ENCODE results near the gene CMTM5. TPM values are rescaled to one million over a fixed set of nuclear protein-coding genes. Genes with fewer than 3 reads are reported as not detected.
"Not testable (repeated sequence)": the region's sequence is repeated elsewhere in the genome, so short reads cannot be mapped to it uniquely, and the experiment has no call there.

The CMTM5 gene
- total RNA-seq, 1 experiment from 2014 or later, result 0.10 TPM

DNA sequence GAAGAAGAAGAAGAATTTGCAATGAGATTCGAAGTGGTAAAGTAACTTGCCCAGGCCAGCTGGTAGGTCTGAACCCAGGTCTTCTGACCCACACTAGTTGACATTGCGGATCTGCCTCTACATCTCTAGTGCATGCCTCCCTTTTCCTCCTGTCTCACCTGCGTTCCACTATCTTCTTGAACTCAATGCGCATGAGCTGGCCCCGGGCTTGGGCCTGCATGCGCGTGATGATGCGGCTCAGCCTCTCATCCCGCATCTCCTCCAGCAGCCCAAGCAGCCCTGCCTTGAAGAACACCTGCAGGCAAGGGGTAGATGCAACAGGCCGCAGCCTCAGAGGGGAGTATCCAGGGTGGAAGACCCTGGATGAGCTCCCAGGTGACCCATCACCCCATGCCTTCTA, 19.3 kb downstream of the CMTM5 start:
- no peak for DNase-seq (ENCODE audit: low read depth)

DNA sequence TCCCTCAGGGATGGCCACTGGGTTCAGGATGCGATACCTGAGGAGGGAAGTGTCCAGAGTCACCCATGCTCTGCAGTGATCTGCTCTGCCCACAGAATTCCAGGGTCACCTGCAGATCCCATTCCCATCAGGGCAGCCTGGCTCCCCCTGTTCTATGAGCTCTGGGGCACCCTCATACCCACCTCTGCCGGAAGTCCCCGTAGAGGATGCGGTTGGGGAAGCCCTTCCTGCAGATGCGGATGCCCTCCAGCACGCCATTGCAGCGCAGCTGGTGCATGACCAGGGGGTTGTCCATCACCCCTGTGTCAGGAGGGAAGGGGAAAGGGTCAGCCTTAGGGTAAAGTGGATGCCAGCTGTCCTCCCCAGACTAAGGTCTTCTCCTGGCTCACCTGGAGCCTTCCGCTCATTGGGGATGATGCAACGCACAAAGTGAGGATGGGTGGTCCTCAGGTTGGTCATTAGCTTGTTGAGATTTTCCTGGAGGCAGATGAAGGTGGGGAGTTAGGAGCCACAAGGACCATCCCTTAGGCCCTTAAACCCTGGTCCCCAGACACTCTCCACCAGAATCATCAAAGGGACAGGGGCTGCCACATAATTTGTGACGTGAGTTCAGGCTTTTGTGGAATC, 20.0 kb downstream of the CMTM5 start:
- no peak for DNase-seq (ENCODE audit: low read depth)

DNA sequence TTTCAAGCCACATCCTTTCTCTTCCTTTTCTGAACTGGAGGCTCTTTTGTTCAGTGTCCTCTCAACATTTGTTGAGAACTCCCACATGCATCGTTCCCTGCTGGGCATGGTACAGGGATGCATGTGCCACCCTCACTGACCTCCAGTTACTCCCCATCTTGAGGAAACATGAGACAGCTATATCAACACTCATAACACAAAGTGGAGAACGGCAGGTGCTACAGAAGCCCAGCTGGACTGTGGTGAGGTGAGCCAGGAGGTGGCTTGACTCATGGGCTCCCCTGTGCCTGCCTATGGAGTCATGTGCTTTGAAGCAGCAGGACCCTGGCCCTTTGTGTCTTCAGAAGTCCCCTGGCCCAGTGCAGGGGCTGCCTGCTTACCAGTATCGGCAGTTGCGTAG, 21.5 kb downstream of the CMTM5 start:
- no peak for DNase-seq (ENCODE audit: low read depth)

DNA sequence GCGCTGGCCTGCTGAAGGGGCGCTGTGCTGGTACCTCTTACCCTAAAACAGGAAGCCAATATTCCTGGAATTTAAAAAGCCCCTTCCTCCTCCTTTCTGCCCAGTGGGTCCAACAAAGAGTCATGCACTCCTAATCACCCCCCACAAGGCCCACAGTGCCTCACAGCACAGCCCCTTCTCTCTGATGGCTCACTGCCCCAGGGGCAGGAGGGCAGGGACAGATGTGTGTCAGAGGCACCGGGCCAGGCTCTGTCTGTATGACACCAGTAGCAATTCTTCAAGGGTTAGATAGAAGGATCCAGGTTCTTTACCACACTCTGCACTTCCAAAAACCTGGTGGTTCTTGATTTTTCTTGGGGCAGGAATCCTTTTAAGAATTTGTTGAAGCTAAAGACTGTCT, 22.3 kb downstream of the CMTM5 start:
- DNase-seq (ENCODE audit: low read depth), result no peak

DNA sequence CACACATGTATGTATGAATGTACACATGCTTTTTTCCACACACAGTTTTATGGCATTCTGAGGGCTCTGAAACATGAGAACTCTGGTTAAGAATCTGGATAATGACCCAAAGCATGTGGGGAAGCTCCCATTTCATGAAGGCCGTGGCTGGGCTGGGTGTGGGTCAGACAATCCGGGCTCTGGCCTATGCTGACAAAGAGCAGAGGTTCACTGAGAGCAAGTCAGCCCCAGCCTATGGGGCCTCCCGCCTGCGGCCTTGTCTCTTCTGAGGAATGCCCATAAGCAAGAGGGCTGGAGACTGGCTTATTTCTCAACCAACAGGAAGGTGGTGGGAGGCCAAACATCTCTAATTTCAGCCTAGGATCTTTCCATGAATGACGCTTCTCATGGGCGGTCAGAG, 22.7 kb downstream of the CMTM5 start:
- no peak for DNase-seq (ENCODE audit: low read depth)

DNA sequence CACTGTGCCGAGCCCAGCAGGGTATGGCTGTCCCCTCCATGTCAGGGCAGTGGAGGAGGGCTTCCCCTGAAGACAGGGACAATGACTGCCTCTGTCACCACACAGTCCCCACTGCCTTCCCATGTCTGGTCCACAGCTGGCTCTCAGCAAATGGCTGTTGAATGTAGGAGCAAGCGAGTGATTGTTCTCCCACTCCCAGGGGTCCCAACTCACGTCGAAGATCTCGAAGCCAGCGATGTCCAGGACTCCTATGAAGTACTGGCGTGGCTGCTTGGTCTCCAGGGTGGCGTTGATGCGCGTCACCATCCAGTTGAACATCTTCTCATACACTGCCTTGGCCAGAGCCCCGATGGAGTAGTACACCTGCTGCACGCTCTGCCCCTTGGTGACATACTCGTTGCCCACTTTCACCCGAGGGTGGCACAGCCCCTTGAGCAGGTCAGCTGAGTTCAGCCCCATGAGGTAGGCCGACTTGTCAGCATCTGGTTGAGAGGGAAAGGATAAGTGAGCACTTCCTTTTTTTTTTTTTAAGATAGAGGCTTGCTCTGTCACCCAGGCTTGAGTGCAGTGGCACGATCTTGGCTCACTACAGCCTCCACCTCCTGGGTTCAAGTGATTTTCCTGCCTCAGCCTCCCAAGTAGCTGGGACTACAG, 23.8 kb downstream of the CMTM5 start:
- not testable (repeated sequence) for DNase-seq (ENCODE audit: low read depth)

DNA sequence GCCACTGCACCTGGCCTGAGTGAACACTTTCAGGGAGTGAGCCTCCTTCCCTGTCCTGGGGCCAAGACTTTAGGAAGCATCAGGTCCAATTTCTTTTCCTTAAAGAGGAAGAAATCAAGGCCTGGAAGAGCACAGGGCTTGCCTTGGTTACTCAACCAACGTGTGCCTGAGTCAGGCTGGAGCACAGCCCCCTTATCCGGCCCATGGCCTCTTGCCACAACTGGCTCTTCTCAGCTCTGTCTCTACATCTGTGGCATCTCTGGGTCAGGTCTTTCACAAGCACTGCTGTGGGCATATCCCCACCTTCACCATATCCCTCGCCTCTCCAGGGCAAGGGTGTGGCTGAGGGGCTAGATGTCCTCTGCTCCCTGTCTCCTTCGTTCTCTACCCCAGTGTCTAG, 24.4 kb downstream of the CMTM5 start:
- no peak for DNase-seq (ENCODE audit: low read depth)

DNA sequence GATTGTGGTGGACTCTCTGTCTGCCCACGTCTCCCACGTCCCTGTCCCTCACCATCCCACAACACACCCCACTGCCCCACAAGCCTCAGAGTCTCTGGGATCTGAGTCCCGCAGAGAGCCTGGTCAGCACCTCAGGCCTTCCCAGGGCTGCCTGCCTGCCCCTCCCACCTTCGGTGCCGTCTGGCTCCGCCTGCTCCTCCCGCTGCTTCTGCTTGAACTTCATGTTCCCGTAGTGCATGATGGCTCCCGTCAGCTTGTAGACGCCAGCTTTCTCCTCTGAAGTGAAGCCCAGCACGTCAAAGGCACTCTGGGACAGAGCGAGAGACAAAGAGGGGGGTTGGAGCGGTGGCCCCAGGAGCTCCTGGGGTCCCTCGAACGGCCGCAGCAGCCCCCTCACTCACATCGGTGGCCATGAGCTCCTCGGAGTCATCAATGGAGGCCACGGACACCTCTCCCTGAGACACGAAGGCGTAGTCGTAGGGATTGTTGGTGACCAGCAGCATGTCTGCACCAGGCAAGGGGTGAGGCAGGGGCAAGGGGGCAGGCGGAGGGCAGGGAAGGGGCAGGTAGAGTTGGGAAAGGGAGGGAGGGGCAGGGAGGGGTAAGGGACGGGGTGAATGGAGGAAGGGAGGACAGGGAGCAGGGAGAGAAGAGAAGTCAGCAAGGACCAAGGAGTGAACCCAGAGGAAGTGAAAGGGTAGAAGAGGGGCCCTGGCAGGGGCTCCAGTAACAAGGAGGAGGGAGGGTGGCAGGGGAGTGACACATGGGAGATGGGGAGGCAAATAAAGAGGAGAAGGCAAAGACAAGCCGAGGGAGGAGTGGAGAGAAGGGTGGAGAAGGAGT, 25.7 kb downstream of the CMTM5 start:
- no peak for DNase-seq (ENCODE audit: low read depth)

DNA sequence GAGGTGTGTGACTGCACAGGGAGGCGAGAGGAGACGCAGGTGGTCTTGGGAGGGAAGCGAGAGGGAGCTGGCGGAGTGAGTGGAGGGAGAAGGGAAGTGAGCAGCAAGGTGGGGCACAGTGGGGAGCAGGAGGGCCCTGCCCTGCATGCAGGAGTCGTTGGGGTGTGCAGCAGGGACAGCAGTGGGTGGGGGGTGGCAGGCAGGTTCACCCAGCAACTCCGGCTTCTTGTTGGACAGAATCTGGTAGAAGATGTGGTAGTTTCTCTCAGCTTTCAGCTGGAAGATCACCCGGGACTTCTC, 26.2 kb downstream of the CMTM5 start:
- DNase-seq (ENCODE audit: low read depth), result no peak

DNA sequence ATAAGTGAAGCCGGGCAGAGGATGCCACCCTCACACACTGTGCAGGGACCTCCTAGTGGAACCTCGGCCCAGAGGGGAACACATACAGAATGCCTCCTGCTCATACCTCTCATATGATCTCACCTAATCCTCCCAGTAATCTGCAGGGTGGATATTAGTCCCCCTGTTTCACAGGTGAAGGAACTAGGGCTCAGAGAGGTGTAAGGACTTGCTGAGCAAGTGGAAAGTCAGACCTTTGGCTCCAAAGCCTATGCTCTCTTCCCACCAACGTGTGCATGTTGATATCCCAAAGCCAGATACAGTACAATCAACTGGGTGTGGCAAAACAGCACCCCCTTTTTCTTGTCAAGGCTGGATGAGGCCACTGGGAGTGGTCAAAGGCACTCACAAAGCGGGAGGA, 27.1 kb downstream of the CMTM5 start:
- DNase-seq (ENCODE audit: low read depth), result no peak

DNA sequence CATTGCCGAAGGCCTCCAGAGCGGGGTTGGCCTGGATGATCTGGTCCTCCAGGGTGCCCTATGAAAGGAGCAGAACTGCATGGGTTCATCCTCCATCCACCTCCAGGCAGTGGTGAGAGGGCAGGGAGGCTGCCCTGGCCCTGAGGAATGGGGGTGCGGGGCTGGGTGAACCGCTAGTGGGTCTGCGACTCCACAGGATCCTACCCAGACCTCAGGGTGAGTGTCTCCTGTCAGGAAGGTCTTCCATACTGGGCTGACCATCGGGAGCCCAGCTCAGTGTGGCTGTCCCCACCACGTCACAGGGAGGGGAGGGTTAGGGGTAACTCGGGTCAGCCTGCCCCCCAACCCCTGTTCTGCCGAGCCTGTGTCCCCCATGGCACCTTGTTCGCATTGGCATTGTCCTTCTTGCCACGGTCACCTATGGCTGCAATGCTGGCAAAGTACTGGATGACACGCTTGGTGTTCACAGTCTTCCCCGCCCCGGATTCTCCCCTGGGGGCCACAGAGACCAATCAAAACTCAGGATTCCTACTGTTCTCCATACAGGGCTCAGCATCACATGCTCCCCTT, 27.6 kb downstream of the CMTM5 start:
- DNase-seq (ENCODE audit: low read depth), result no peak

DNA sequence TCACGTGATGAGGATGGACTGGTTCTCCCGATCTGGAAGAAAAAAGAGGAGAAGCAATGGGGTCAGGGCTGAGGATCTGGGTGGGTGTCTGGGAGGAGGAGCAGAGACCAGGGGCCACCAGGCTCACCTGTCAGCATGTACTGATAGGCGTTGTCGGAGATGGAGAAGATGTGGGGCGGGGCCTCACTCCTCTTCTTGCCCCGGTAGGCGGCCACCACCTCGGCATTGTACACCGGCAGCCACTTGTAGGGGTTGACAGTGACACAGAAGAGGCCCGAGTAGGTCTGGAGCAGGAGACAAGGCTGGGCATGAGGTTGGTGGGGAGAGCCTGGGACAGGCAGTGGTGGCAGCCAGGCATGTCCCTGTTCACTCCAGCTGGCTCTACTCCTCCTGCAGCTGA, 28.2 kb downstream of the CMTM5 start:
- no peak for DNase-seq (ENCODE audit: low read depth)

DNA sequence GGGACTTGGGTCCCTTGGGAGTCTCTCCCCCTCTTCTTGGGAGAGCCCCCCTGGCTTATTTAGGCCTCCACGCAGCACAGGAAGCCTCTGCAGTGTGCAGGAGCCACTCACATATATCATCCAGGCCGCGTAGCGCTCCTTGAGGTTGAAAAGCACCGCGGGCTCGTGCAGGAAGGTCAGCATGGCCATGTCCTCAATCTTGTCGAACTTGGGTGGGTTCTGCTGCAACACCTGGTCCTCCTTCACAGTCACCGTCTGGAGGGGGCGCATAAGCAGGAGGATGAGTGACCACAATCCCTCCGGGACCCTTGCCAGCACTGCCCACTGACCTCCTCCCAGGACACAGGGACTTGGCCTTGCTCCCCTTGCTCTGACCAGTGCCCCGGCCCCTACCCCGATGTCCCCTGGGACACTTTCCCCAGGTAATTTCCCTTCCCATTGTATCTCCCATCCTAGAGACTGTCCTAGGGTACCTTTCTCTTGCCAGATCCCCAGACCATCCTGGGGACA, 28.7 kb downstream of the CMTM5 start:
- no peak for DNase-seq (ENCODE audit: low read depth)

DNA sequence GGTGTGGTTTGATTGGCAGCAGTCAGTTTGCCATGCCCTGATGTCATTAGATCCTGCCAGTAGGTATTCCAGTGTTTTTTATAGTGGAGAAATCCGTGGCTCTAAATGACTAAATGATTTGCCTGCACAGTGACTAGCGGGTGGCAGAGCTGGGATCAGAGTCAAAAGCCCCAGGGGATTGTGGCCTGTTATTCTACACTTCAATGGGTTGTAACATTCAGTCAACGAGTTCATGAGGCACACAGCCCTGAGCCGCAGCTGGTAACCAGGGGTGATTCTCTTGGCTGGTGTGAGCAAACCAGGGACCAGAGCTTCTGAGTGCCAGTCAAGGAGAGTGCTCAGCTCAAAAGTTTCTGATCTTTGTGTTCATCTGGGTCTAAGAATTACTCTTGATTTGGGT, 29.4 kb downstream of the CMTM5 start:
- DNase-seq (ENCODE audit: low read depth), result no peak

DNA sequence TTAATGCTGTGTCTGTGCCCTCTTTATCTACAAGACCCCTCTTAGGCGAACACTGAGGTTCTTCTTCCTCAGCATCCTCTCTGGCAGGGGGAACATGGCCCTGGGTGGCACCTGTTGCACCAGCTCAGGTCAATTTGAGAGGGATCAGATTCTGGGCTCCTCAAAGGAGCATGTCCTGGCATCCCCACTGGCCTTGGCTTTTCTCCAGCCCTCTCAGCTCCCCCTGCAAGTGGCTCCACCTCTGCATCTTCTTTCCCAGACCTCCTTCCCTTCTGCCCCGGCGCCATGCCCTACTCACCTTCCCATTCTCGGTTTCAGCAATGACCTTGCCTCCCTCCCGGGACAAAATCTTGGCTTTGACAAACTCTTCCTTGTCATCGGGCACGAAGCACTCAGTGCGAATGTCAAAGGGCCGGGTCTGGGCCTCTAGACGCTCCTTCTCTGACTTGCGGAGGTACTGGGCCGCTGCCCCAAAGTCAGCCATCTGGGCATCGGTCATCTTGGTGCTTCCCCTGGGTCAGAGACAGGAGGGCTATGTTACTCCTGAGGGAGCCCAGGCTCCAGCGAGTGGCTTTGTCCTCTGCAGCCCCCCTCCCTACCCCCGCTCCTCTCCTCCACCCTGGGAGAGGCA, 30.0 kb downstream of the CMTM5 start:
- DNase-seq (ENCODE audit: low read depth), result no peak

DNA sequence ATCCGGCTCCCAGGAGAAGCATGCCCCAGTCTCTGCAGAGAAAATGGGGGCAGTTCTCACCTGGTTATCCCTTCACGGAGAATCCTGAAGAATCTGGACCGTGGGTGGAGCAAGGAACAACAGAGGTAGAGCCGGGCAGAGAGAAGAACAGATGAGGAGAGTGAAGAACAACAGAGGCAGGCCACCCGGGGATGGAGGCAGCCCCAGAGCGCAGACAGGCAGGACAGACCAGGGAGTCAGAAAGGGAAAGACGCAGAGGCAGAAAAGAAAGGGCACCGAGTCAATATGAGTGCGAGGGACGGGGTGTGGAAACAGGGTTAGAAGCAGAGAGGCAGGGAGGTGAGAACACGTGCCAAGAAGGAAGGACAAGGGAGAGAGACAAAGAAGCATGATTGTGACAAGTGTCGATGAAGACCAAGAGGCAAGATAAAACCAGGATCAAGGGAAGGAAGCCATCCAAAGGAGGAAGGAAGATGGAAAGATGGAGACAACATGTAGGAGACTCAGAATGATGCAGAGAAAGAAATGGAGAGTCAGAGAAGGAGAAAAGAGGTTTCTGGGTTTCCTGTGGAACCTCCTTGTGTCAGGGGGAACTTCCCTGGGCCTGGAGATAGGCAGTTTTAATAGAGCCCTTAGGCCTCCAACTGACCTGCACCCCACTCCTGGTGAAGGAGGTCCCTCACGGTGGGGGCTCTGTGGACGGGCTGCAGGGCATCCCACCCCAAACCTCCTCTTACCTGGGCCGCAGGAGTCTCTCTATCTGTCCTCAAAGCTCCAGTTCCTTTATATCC, 30.9 kb downstream of the CMTM5 start, which contains the start of gene MYH6:
TSS of gene MYH6 (minus strand) at position 758 of the 791 bp plus-strand sequence. CDS start 1,050 bp downstream, outside the sequence.
- no peak for DNase-seq (ENCODE audit: low read depth)

DNA sequence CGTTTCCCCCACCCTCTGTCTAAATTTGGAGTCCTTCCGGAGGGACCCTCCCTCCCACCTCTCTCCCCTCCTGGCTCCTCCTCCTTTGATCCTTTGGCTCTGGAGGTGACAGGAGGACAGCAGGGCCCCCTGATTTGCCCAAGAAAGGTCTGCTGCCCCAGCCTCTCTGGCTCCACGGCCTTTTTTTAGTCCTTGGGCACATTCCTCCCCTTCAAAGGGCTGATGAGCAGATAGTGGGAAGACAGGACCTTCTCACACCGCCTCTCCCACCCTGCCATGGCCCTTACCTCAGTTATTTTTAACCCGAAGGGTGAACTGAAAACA, 31.4 kb downstream of the CMTM5 start:
- DNase-seq (ENCODE audit: low read depth), result no peak

DNA sequence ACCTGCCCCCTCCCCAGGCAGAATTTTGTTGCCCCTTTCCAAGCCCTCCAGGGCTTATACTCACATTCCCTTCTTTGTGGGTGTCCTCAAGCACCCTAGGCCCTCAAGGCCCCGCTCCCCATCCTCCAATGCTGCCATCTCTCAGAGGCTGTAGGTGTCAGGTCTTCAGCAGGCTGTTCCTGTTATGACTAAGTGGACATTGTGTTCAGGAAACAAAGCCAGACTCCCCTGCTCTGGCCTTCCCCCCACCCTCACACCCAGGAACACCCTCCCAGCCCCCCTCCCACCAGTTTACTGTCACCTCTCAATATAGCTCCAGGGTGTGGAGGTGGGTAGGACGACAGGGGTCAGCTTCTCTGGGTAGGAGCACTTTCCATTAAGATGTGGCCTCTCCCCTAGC, 32.6 kb downstream of the CMTM5 start:
- DNase-seq (ENCODE audit: low read depth), result no peak

DNA sequence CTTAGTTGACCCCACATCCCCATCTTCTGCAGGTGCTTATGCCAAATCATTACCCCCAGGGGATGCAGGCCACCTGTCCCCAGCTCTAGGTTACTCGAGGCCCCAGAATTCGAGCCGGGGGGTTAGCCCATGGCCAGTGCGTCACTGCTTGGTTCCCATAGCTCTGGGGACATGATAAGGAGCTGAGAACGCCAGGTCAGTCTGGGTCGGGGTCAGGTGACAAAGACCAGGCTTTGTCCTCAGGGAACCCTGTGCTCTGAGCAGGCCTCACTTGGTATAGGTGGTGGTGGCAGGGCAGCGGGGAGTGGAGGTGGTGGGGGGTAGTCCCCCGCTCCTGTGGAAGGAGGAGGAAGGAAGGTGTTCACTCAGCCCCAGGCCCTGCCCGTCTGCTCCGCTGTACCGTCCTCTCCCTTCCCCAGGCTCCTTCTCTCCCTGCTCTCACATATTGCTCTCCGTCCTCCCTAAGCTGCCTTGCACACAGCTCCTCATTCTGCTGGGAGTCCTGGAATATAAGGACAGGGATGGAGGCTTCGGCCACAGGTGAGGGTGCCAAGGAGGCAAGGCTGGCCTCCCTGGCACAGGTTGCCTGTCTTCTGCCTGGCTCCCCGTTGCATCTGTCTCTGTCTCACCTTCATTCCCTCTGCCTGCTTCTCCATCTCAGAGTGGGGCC, 33.3 kb downstream of the CMTM5 start:
- DNase-seq (ENCODE audit: low read depth), result no peak

All from HT1080 (cell line).